Large intestine (tissue), 3 donors: Measurements from ENCODE around the gene RPAP3. TPM values are rescaled to one million over a fixed set of nuclear protein-coding genes. Genes with fewer than 3 reads are reported as not detected.

Experiments used
- DNase-seq, 2 donors: peaks; one replicate each; pipeline versions ENCODE4 v3.0.0 to v3.0.0-alpha.2; 2013
- H3K27ac ChIP-seq: one replicate; pipeline ENCODE4 v1.5.1; 2013; ENCODE audit warnings: low read length
- H3K27me3 ChIP-seq: 2 replicates; pipeline ENCODE4 v1.6.1; 2013; ENCODE audit warnings: low read length; ENCODE audit not compliant: control insufficient read depth, insufficient read depth
- H3K36me3 ChIP-seq: 2 replicates; pipeline ENCODE4 v1.6.1; 2013; ENCODE audit warnings: low read length; ENCODE audit not compliant: control insufficient read depth, insufficient read depth
- H3K4me1 ChIP-seq: one replicate; pipeline ENCODE4 v1.6.1; 2013; ENCODE audit warnings: low read length; ENCODE audit not compliant: control insufficient read depth, insufficient read depth
- H3K4me3 ChIP-seq: one replicate; pipeline ENCODE4 v1.5.1; 2013; ENCODE audit warnings: low read length
- H3K9me3 ChIP-seq: one replicate; pipeline ENCODE4 v1.6.1; 2013; ENCODE audit warnings: mild to moderate bottlenecking, low read depth, low read length, moderate library complexity; ENCODE audit not compliant: control insufficient read depth
- WGBS: methylation state at CpG from one replicate; pipeline ENCODE4 v1.1.5; 2013; ENCODE audit warnings: low lambda C conversion rate; ENCODE audit not compliant: insufficient coverage; 5-methylcytosine and 5-hydroxymethylcytosine counted together
- polyA plus RNA-seq: library from polyadenylated mRNA; unstranded; fragments of 120-200 nt; gene quantifications from one replicate; pipeline ENCODE4 v1.2.1, GENCODE V29; 2013

RPAP3 gene
- polyA plus RNA-seq, 1 donor = 26.0 TPM

DNA sequence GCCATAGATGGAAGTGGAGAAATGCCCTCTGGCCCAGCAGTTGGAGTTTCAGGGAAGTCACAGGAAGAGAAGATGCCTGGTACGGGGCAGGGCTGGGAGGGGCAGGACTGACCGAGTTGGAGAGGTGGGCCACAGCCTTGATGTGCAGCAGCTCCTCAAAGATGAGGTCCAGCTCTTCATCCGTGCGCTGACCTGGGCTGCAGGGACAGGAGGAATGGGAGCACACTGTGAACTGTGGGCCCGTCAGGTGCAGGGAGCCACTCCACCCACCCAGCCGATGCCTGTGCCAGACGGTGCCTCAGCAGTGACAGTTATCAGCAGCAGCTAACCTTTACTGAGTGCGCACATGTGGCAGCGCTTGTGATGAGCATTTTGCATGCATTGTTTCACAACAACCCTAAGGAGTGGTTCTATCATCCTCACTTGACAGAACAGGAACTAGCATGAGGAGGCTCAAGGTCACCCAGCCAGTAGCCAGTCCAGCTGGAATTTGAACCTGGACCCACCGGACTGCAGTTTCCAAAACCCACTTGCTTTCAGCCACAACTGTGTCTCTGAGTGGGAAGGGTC lies 44.5 kb upstream of the RPAP3 start:
- H3K9me3 ChIP-seq = no peaks in the 10 kb centered on the region

DNA sequence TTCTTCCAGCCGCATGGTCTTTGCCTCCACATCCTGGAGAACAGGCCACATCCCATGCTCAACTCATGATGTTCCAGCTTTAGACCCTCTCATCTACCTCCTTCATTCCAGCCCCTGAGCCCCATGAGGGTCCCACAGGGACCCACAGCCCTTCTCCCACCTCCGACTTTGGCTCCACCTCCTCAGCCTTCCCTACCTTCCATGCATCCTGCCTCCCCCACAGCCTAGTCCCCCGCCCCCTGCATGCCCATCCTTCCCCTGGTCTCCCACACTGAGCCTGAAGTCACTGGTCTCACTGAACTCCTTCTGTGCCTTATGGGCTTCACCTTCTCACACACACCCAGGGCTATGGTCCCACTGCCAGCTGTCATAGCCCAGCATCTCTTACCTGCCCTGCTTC lies 43.1 kb upstream of the RPAP3 start:
- H3K4me1 ChIP-seq = peaks cover 8% of the 10 kb centered on the region
- H3K27me3 ChIP-seq = no peaks in the 10 kb centered on the region
- no peak overlapping the region for H3K4me3 ChIP-seq
- no peaks in the 10 kb centered on the region for H3K9me3 ChIP-seq
- H3K36me3 ChIP-seq = no peaks in the 10 kb centered on the region
- no peak overlapping the region for H3K27ac ChIP-seq
- no peak for DNase-seq
- no CpG with 5 or more reads among the region's 3 CpGs for WGBS

More for the DNA sequence above, 44.5 kb upstream of the RPAP3 start:
- H3K36me3 ChIP-seq = no peaks in the 10 kb centered on the region
- H3K4me3 ChIP-seq = no peak overlapping the region
- H3K4me1 ChIP-seq = peaks cover 8% of the 10 kb centered on the region
- no peak overlapping the region for H3K27ac ChIP-seq
- H3K27me3 ChIP-seq = no peaks in the 10 kb centered on the region
- no peak for DNase-seq
- no CpG with 5 or more reads among the region's 10 CpGs for WGBS

DNA sequence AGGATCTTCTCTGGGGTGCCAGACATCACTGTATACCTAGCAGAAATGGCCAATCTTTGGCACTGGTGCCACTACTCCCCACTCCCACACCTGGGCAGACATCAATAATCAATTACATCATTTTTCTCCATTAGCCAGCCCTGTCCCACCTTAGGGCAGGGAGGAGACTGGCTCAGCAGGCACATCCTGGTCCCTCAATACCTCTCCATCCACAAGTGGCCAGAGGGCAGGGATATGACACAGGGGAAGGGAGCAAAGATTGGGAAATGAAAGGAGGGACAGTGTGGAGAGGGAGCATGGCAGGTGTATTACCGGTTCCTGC lies 42.6 kb upstream of the RPAP3 start:
- Histone ChIP-seq H3K9me3 (no peaks in the 10 kb centered on the region), H3K27me3 (no peaks in the 10 kb centered on the region), H3K36me3 (no peaks in the 10 kb centered on the region), H3K4me1 (peaks cover 8% of the 10 kb centered on the region), H3K4me3 (no peak overlapping the region), H3K27ac (no peak overlapping the region)
- WGBS = no CpG with 5 or more reads among the region's 1 CpG
- DNase-seq = no peak

DNA sequence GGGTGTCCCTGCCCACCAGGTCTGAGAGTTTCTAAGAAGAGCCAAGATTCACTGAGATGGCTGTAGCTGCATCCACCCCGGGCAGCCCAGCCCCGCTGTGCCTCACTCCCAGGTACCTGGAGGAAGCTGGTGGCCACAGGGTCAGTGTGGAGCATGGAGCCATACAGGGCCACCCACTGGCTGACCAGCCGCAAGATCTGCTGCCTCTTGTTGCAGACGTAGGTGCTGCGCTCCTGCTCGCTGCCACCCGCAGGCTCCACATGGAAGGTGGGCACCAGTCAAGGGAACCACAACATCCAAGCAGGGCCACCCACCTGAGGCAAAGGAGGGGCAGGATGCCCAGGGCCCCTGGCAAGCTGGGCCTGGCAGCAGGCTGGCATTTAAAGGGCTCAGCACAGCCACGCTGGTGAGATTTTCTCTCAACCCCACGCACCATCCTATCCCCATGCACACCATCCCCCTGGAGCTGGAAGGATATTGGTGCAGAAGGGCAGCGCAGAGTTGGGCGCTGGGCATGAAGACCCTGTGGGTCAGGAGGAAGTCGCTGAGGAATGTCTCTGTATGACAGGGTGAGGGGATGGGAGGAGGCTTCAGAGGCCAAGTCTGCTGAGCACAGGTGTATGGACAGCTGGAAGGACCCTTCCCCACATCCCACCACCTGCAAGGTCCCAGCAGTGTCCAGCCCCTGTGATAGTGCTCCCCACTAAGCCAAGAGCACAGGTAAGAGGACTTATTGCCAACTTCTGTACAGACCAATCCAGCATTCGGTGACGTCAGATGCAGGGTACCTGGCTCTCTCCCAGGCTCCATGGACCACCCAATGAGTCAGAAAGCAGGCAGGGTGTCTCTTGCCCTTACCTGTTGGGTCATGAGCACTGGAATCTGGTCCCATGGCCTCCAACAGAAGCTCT lies 42.0 kb upstream of the RPAP3 start:
- 100% methylated on average over 1 of the region's 14 CpGs for WGBS
- no peaks in the 10 kb centered on the region for H3K27me3 ChIP-seq
- no peaks in the 10 kb centered on the region for H3K36me3 ChIP-seq

DNA sequence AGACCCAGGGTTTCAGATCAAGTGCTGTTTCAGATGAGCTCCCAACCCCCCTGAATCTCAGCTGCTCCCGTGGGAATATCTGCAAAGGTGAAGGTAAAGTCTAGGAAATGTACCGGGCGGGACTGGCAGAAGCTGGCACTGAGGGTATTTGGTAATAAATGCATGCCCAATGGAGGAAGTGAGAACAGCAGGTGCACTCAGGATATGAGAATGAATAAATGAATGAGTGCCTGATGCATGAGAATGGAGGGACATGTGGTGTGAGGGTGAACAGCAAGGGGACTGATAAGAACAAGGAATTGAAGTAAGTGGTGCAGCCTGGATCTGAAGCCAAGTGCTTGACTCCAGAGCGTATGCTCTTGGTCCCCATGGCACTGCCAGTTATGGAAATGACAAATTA lies 41.3 kb upstream of the RPAP3 start:
- Histone ChIP-seq H3K36me3 (no peaks in the 10 kb centered on the region), H3K4me1 (peaks cover 8% of the 10 kb centered on the region), H3K4me3 (no peak overlapping the region), H3K9me3 (no peaks in the 10 kb centered on the region), H3K27ac (no peak overlapping the region), H3K27me3 (no peaks in the 10 kb centered on the region)
- no CpG with 5 or more reads among the region's 4 CpGs for WGBS
- no peak for DNase-seq

More for the DNA sequence above, 42.0 kb upstream of the RPAP3 start:
- Histone ChIP-seq H3K4me1 (peaks cover 8% of the 10 kb centered on the region), H3K4me3 (no peak overlapping the region), H3K27ac (no peak overlapping the region), H3K9me3 (no peaks in the 10 kb centered on the region)
- DNase-seq = no peak

DNA sequence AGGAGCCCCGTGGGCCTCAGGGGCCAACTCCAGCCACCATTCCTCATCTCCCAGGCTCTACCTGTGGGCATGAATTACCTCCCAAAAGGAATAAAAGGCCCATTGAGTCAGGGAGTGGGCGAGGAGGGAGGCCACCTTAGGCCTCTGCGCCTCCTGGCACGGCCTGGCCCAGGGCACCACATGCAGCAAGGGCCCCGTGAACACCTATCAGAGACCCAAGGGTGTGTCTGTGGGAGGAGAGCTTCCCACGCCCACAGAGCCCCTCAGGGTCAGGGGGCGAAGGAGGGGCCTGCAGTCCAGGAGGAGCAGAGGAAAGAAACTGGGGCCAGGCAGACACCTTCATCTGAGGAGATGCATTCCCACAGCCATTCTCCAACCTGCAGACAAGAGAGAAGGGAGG lies 40.7 kb upstream of the RPAP3 start:
- no CpG with 5 or more reads among the region's 7 CpGs for WGBS

DNA sequence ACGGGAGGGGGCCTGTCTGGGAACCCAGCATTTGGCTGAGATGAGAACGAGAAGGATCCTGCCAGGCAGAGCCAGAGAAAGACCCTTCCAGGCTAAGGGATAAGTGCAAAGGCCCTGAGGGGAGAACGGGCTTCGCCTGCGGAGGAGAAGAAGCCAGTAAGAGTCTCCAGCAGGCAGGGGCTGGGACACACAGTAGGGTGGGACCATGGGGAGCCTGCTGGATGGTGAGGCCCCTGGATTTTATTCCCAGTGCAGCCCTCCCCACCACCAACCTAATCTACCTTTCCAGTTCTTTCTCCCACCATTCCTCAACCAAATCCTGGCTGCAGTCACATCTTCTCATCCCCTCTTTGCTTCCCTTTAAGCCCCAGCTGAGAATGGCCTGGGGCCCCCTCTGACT lies 40.2 kb upstream of the RPAP3 start:
- Histone ChIP-seq H3K36me3 (no peaks in the 10 kb centered on the region), H3K4me3 (no peak overlapping the region), H3K27ac (no peak overlapping the region), H3K4me1 (peaks cover 8% of the 10 kb centered on the region), H3K27me3 (no peaks in the 10 kb centered on the region), H3K9me3 (no peaks in the 10 kb centered on the region)
- DNase-seq = no peak
- WGBS = no CpG with 5 or more reads among the region's 5 CpGs

More for the DNA sequence above, 40.7 kb upstream of the RPAP3 start:
- Histone ChIP-seq H3K27ac (no peak overlapping the region), H3K4me3 (no peak overlapping the region), H3K4me1 (peaks cover 8% of the 10 kb centered on the region), H3K9me3 (no peaks in the 10 kb centered on the region), H3K27me3 (no peaks in the 10 kb centered on the region), H3K36me3 (no peaks in the 10 kb centered on the region)
- DNase-seq = no peak

DNA sequence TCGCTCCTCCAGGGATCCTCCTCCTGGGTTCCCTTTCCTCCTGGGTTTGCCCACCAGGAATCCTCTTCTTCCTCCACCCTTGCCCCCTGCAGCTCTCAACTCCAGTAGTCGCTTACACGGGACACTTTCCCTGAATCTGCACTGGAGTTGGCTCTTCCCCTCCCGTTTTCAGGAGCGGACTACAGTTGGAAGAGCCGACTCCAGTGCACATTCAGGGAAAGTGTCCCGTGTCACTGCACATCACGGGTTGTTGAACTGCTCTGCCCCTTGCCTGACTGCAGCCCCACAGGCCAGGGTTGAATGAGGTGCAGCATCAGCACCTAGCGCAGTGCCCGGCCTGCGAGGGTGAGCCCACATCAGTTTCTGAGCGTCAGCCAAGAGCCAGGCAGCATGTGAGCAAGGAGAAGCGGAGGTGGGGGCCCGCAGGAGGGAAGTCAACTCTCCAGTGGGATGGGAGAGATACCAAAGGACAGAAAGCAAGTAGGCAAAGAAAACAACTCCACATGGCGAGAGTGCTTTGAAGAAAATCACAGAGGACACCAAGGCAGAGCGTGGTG lies 39.7 kb upstream of the RPAP3 start:
- peaks cover 8% of the 10 kb centered on the region for H3K4me1 ChIP-seq
- H3K4me3 ChIP-seq = no peak overlapping the region
- H3K36me3 ChIP-seq = no peaks in the 10 kb centered on the region
- H3K9me3 ChIP-seq = no peaks in the 10 kb centered on the region
- H3K27me3 ChIP-seq = no peaks in the 10 kb centered on the region
- H3K27ac ChIP-seq = no peak overlapping the region
- 100% methylated on average over 1 of the region's 16 CpGs for WGBS
- no peak for DNase-seq

DNA sequence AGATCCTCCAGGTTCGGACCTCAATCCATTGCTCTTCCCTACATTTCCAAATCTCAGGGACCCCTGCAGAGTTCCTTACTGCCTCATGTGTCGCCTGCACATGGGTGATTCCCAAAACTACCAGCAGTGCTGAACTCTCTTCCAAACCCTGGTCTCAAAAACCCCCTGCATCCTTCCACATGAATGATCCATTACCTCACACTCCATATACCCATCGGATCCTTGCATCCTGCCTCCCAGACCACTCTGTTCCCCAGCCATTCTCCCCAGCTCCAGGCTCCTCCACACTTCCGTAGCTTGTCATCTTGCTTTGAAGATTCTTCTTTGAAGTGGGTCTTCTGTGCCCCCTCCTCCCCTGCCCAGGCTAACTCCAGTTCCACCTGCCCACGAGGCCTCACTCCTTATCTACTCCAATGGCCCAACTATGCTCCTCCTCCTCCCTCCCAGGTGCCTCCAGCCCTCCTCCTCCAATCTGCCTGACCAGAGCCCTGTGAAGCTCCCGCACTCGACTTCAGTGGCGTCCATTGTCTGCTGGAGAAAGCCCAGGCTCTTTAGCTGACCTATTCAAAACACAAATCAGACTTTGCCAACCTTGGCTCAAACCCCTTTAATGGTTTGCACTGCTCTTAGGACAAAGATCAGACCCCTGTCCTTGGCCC lies 39.1 kb upstream of the RPAP3 start:
- no peaks in the 10 kb centered on the region for H3K9me3 ChIP-seq
- H3K36me3 ChIP-seq = no peaks in the 10 kb centered on the region
- no peak overlapping the region for H3K4me3 ChIP-seq
- no peak overlapping the region for H3K27ac ChIP-seq
- H3K27me3 ChIP-seq = no peaks in the 10 kb centered on the region
- H3K4me1 ChIP-seq = peaks cover 8% of the 10 kb centered on the region
- WGBS = no CpG with 5 or more reads among the region's 8 CpGs
- DNase-seq = no peak

DNA sequence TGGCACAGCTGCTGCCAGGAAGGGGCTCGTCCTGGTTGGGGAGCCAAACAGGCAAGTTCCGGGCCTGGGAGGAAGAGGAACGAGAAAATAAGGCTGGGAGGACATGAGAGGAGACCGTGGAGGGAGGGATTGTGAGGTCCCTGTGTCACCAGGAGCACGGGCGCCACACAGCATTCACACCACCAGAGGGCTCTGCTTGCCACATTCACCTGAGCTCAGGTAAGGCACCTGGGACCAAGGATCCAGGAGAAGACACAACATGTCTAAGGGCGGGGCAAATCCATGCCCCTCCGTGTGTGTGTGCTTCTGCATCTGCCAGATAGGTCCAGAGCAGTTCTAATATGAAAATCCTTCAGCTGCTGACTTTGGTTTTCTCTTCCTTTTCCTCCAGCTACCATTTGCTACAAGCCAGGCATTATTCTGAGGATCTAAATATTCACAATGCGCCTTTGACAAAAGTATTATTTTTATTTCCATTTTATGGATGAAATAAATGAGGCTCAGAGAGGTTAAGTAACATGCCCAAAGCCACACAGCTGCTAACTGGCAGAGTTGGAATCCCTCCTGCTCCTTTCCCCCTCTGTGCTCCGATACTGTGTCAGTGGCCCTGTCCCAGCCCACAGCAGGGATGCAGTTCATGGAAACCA lies 38.3 kb upstream of the RPAP3 start:
- no peaks in the 10 kb centered on the region for H3K36me3 ChIP-seq
- H3K4me3 ChIP-seq = no peak overlapping the region
- DNase-seq = peak; percentile 65 to 69
- H3K9me3 ChIP-seq = no peaks in the 10 kb centered on the region
- H3K27me3 ChIP-seq = no peaks in the 10 kb centered on the region
- H3K27ac ChIP-seq = no peak overlapping the region
- peaks cover 8% of the 10 kb centered on the region for H3K4me1 ChIP-seq
- WGBS = no CpG with 5 or more reads among the region's 10 CpGs
